Astrocyte (in vitro differentiated cells and primary cell): Measurements from ENCODE around the gene PDE11A.
"Not testable (repeated sequence)": the region's sequence is repeated elsewhere in the genome, so short reads cannot be mapped to it uniquely, and the experiment has no call there.

Source experiments
- CTCF ChIP-seq: IDR thresholded peaks from 2 replicates; pipeline ENCODE4 v1.5.1; 2011; ENCODE audit warnings: low read depth, mild to moderate bottlenecking, inconsistent platforms, low read length, moderate library complexity; ENCODE audit not compliant: insufficient read depth
- EZH2 ChIP-seq: IDR thresholded peaks from 2 replicates; pipeline ENCODE4 v1.6.1; 2012; ENCODE audit warnings: mild to moderate bottlenecking, low read length, inconsistent platforms; ENCODE audit not compliant: insufficient read depth

GRCh38 chr2:178051257-178051656, 21.3 kb downstream of the PDE11A start:
- not testable (repeated sequence) for TF ChIP-seq CTCF, EZH2
